Activated CD4-positive, alpha-beta T cell treated with anti-CD3 and anti-CD28 coated beads, Interleukin-2, amount 10 ng/mL, durations not matched to agents 24 days and 14 days (primary cell): ENCODE measurements around the gene TRIM56. TPM values are rescaled to one million over a fixed set of nuclear protein-coding genes. Genes with fewer than 3 reads are reported as not detected.
"Not testable (repeated sequence)": the region's sequence is repeated elsewhere in the genome, so short reads cannot be mapped to it uniquely, and the experiment has no call there.

Source experiments
- DNase-seq: peaks from one replicate; pipeline ENCODE4 v3.0.0; 2022
- H3K27ac Mint-ChIP-seq: one replicate; pipeline ENCODE4 v1.8.0; 2022; ENCODE audit warnings: mild to moderate bottlenecking, mixed read lengths
- H3K27me3 Mint-ChIP-seq: one replicate; pipeline ENCODE4 v1.8.0; 2022; ENCODE audit warnings: mixed read lengths
- H3K36me3 Mint-ChIP-seq: one replicate; pipeline ENCODE4 v1.8.0; 2022; ENCODE audit warnings: low read depth, mild to moderate bottlenecking, mixed read lengths
- H3K4me1 Mint-ChIP-seq: one replicate; pipeline ENCODE4 v1.8.0; 2021; ENCODE audit warnings: mixed read lengths
- H3K4me3 Mint-ChIP-seq: one replicate; pipeline ENCODE4 v1.8.0; 2022; ENCODE audit warnings: mild to moderate bottlenecking, moderate library complexity, mixed read lengths
- H3K9me3 Mint-ChIP-seq: one replicate; pipeline ENCODE4 v1.8.0; 2021; ENCODE audit warnings: mixed read lengths
- intact Hi-C: fragments of 100-400 bp; cut with micrococcal nuclease; formaldehyde crosslinking; loops from one replicate; pipeline ENCODE4 v1.15.1; 2023
- total RNA-seq: library from RNA; stranded (reverse); gene quantifications from 2 replicates; pipeline ENCODE4 v1.2.3, GENCODE V29; 2022

Gene TRIM56
- total RNA-seq, 1 donor from 2014 or later, result 44.5 TPM

DNA sequence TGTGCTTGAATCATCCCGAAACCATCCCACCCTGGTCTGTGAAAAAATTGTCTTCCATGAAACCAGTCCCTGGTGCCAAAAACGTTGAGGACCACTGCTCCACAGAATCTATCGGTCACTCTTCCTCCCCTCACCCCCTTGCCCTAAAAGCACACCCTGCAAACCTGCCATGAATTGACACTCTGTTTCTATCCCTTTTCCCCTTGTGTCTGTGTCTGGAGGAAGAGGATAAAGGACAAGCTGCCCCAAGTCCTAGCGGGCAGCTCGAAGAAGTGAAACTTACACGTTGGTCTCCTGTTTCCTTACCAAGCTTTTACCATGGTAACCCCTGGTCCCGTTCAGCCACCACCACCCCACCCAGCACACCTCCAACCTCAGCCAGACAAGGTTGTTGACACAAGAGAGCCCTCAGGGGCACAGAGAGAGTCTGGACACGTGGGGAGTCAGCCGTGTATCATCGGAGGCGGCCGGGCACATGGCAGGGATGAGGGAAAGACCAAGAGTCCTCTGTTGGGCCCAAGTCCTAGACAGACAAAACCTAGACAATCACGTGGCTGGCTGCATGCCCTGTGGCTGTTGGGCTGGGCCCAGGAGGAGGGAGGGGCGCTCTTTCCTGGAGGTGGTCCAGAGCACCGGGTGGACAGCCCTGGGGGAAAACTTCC is 40.8 kb downstream of the TRIM56 start:
- Mint-ChIP-seq H3K4me3 (peak overlapping the region; percentile 56), H3K36me3 (no peaks in the 10 kb centered on the region), H3K27ac (peak overlapping the region; percentile 56), H3K9me3 (no peaks in the 10 kb centered on the region), H3K4me1 (peaks cover 49% of the 10 kb centered on the region), H3K27me3 (peaks cover 51% of the 10 kb centered on the region)
- intact Hi-C loops, result no loop called here
- DNase-seq, result peak; percentile 62

- peak; percentile 88 for DNase-seq
- Mint-ChIP-seq H3K9me3 (no peaks in the 10 kb centered on the region), H3K27ac (peak within 1 kb of the TSS; percentile 56), H3K4me1 (peaks cover 46% of the 10 kb centered on the region), H3K36me3 (no peaks in the 10 kb centered on the region), H3K27me3 (peaks cover 50% of the 10 kb centered on the region), H3K4me3 (peak within 1 kb of the TSS; percentile 56)
- intact Hi-C loops, result no loop called here
Measured at GRCh38 chr7:101126651-101127459, 41.6 kb downstream of the TRIM56 start, which contains the start of gene SERPINE1. TSS of gene SERPINE1 (plus strand) at chr7:101127104. CDS start at chr7:101128394, 1,290 bp downstream.

GRCh38 chr7:101127460-101128039 is 42.3 kb downstream of the TRIM56 start:
- Mint-ChIP-seq H3K9me3 (no peaks in the 10 kb centered on the region), H3K36me3 (no peaks in the 10 kb centered on the region), H3K27me3 (peaks cover 47% of the 10 kb centered on the region), H3K4me1 (peaks cover 40% of the 10 kb centered on the region), H3K27ac (peak overlapping the region; percentile 4), H3K4me3 (peak overlapping the region; percentile 56)
- intact Hi-C loops, result no loop called here
- DNase-seq, result no peak

- intact Hi-C loops, result no loop called here
- Mint-ChIP-seq H3K27me3 (peaks cover 44% of the 10 kb centered on the region), H3K4me3 (no peak overlapping the region), H3K4me1 (peaks cover 38% of the 10 kb centered on the region), H3K27ac (no peak overlapping the region), H3K36me3 (no peaks in the 10 kb centered on the region), H3K9me3 (no peaks in the 10 kb centered on the region)
- DNase-seq, result no peak
Measured at GRCh38 chr7:101128040-101128834, 43.0 kb downstream of the TRIM56 start.

DNA sequence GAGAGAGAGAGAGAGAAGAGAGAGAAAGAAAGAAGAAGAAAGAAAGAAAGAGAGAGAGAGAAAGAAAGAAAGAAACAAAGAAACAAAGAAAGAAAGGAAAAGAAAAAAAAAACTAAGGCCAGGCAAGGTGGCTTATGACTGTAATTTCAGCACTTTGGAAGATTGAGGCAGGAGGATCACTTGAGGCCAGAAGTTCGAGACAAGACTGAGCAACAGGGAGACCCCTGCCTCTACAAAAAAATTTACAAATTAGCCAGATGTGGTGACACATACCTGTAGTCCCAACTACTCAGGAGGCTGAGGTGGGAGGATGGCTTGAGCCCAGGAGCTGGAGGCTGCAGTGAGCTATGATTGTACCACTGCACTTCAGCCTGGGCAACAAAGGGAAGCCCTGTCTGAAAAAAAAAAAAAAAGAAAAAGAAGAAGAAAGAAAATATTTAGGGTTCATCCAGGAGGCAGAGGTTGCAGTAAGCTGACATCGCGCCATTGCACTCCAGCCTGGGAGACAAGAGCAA is 44.4 kb downstream of the TRIM56 start:
- Mint-ChIP-seq H3K4me3 (no peak overlapping the region), H3K27me3 (peaks cover 47% of the 10 kb centered on the region), H3K27ac (peak overlapping the region; percentile 40), H3K36me3 (no peaks in the 10 kb centered on the region), H3K4me1 (peaks cover 41% of the 10 kb centered on the region), H3K9me3 (no peaks in the 10 kb centered on the region)
- DNase-seq, result no peak
- intact Hi-C loops, result no loop called here

DNA sequence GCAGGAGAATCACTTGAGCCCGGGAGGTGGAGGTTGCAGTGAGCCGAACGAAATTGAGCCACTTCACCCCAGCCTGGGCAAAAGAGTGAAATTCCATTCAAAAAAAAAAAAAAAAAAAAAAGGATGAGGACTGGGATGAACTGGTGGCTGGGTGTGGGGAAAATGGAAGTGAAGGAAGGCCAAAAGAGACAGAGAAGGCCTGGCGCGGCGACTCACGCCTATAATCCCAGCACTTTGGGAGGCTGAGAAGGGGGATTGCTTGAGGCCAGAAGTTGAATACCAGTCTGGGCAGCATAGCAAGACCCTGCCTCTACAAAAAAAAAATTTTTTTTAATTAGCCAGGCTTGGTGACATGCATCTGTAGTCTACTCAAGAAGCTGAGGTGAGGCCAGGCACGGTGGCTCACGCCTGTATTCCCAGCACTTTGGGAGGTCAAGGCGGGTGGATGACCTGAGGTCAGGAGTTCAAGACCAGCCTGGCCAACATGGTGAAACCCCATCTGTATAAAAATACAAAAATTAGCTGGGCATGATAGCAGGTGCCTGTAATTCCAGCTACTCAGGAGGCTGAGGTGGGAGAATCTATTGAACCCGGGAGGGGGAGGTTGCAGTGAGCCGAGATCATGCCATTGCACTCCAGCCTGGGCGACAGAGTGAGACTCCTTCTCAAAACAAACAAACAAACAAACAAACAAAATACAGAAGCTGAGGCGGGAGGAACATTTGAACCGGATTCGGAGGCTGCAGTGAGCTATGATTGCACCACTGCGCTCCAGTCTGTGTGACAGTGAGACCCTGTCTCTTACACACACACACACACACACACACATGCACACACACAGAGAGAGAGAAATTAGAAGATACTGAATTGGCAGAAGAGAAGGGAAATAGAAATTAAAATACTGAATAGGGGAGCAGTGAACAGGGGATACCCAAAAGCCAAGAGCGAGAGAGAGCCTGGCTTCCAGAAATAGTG is 47.6 kb downstream of the TRIM56 start:
- H3K36me3 Mint-ChIP-seq, H3K9me3 Mint-ChIP-seq, DNase-seq, H3K27ac Mint-ChIP-seq, intact Hi-C loops, H3K4me3 Mint-ChIP-seq: not testable (repeated sequence)
- H3K4me1 Mint-ChIP-seq, result peaks cover 32% of the 10 kb centered on the region
- H3K27me3 Mint-ChIP-seq, result peaks cover 46% of the 10 kb centered on the region

DNA sequence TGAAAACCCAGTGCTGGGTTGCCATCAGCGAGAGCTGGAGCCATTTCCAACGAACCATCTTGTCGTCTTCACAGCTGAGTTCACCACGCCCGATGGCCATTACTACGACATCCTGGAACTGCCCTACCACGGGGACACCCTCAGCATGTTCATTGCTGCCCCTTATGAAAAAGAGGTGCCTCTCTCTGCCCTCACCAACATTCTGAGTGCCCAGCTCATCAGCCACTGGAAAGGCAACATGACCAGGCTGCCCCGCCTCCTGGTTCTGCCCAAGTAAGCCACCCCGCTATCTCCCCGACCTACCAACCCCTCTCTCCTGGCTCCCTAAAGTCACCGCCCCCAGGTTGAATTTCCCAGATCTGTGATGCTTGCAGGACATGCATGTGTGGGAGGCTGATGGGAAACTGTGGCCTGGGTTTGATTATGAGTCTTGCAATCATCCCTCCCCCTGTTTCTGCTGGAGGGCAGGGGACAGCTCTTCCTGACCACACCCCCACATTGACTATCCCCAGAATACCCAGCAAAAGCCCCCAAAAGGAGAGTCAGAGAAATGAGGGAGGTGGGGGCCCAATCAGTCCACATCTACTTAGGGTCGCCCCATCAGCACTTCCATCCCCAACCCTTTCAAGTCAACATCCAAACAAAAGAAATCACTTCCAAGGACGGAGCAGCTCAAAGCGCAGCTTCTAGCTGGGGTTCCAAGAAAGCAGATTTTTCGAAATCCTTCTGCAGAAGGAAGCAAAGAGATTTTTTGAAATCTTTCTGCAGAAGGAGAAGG is 48.5 kb downstream of the TRIM56 start:
- Mint-ChIP-seq H3K9me3 (no peaks in the 10 kb centered on the region), H3K27me3 (peaks cover 40% of the 10 kb centered on the region), H3K4me1 (peaks cover 35% of the 10 kb centered on the region), H3K4me3 (no peak overlapping the region), H3K27ac (no peak overlapping the region), H3K36me3 (no peaks in the 10 kb centered on the region)
- no peak for DNase-seq
- intact Hi-C loops, result no loop called here

- Mint-ChIP-seq H3K27ac (no peak overlapping the region), H3K4me3 (no peak overlapping the region), H3K27me3 (peaks cover 38% of the 10 kb centered on the region), H3K4me1 (peaks cover 35% of the 10 kb centered on the region), H3K36me3 (no peaks in the 10 kb centered on the region), H3K9me3 (no peaks in the 10 kb centered on the region)
- intact Hi-C loops, result no loop called here
- no peak for DNase-seq
Measured at GRCh38 chr7:101134399-101134980, 49.2 kb downstream of the TRIM56 start.

- peak overlapping the region; percentile 79 for H3K27ac Mint-ChIP-seq
- H3K4me1 Mint-ChIP-seq, result peaks cover 43% of the 10 kb centered on the region
- H3K4me3 Mint-ChIP-seq, result peak overlapping the region; percentile 66
- intact Hi-C loops, result loop anchor here (1.0 to 2.0 kb wide), 3 partner anchors 13 to 52 kb away; partner anchors contain the start of gene TRIM56
- no peaks in the 10 kb centered on the region for H3K36me3 Mint-ChIP-seq
- peaks cover 26% of the 10 kb centered on the region for H3K27me3 Mint-ChIP-seq
- no peaks in the 10 kb centered on the region for H3K9me3 Mint-ChIP-seq
- DNase-seq, result no peak
Measured at GRCh38 chr7:101137651-101138212, 52.5 kb downstream of the TRIM56 start.

- Mint-ChIP-seq H3K4me1 (peaks cover 44% of the 10 kb centered on the region), H3K27me3 (peaks cover 30% of the 10 kb centered on the region), H3K9me3 (no peaks in the 10 kb centered on the region), H3K4me3 (peak overlapping the region; percentile 66), H3K27ac (peak overlapping the region; percentile 74), H3K36me3 (no peaks in the 10 kb centered on the region)
- DNase-seq, result peak; percentile 90
- intact Hi-C loops, result loop anchor here (1.0 kb wide), 1 partner anchor 53 kb away; the partner anchor contains the start of gene TRIM56
Measured at GRCh38 chr7:101138213-101138870, 53.1 kb downstream of the TRIM56 start.

GRCh38 chr7:101140339-101140699 is 55.0 kb downstream of the TRIM56 start:
- Mint-ChIP-seq H3K4me3 (no peak overlapping the region), H3K27me3 (peaks cover 30% of the 10 kb centered on the region), H3K9me3 (no peaks in the 10 kb centered on the region), H3K27ac (peak overlapping the region; percentile 41), H3K4me1 (peaks cover 36% of the 10 kb centered on the region), H3K36me3 (no peaks in the 10 kb centered on the region)
- intact Hi-C loops, result no loop called here
- no peak for DNase-seq
